ENCODE measurements around the gene RITA1. TPM values are rescaled to one million over a fixed set of nuclear protein-coding genes. Genes with fewer than 3 reads are reported as not detected.

Gene RITA1
- total and polyA plus RNA-seq, 2 donors (not counting 3 experiments of a cell fraction or from before 2014, with no cell fraction given), result 20.7 to 21.3 TPM

GRCh38 chr12:113216027-113216426 lies 30.5 kb downstream of the RITA1 start:
- BruUV-seq (replicated peaks), result no TSS peak
- no peak overlapping the region for H2AFZ ChIP-seq (ENCODE audit: low read depth, low read length)
- H3K4me2 ChIP-seq (ENCODE audit: insufficient read depth, low read length), result no peak overlapping the region
- H4K20me1 ChIP-seq (replicated peaks; ENCODE audit: control insufficient read depth, extremely low read depth, insufficient read depth, low read length), result no peaks in the 10 kb centered on the region
- dilution Hi-C loops (cut with MboI; ENCODE audit: extremely low pct_ligation_motif_present, low sequenced_read_pairs), result no loop called here
- DNase-seq (ENCODE audit: low read depth, low spot score) (no peak), FAIRE-seq (no peak)
- no peak overlapping the region for H3K9ac ChIP-seq (replicated peaks; ENCODE audit: extremely low read depth, insufficient read depth, low read length)
- no peaks in the 10 kb centered on the region for H3K9me1 ChIP-seq (replicated peaks; ENCODE audit: control insufficient read depth, extremely low read depth, insufficient read depth, low read length)
- H3K27me3 ChIP-seq (ENCODE audit: control insufficient read depth in 2 of 2, insufficient read depth in 2 of 2, low read length in 2 of 2), result no peaks in the 10 kb centered on the region
- TF ChIP-seq GATA2 (IDR thresholded peaks at IDR 0.05; ENCODE audit: insufficient read depth, insufficient read length, low read depth, low read length) (no peak), JUN (IDR thresholded peaks at IDR 0.05; ENCODE audit: borderline replicate concordance, insufficient read depth, insufficient read length, low read depth) (no peak), FOS (IDR thresholded peaks at IDR 0.05; ENCODE audit: borderline replicate concordance, insufficient read depth, low read length) (no peak), CTCF (IDR thresholded peaks at IDR 0.05; ENCODE audit: extremely low read depth in 1 of 2, insufficient read depth in 1 of 2, low read depth in 1 of 2, low read length in 2 of 2) (no peak), MYC (IDR thresholded peaks at IDR 0.05; ENCODE audit: low read depth, low read length) (no peak), POLR2A (IDR thresholded peaks at IDR 0.05; ENCODE audit: low read depth, low read length) (no peak), EZH2 (IDR thresholded peaks at IDR 0.05; ENCODE audit: borderline replicate concordance, low read depth, low read length, severe bottlenecking) (no peak), MAX (IDR thresholded peaks at IDR 0.05; ENCODE audit: insufficient read depth, insufficient read length) (no peak), POLR2AphosphoS5 (IDR thresholded peaks at IDR 0.05; ENCODE audit: insufficient read depth, low read depth, low read length) (no peak)
- H3K36me3 ChIP-seq (ENCODE audit: control insufficient read depth in 2 of 2, extremely low read depth in 1 of 2, insufficient read depth in 2 of 2, low read length in 2 of 2), result no peaks in the 10 kb centered on the region
- no peaks in the 10 kb centered on the region for H3K9me3 ChIP-seq (replicated peaks; ENCODE audit: control insufficient read depth, insufficient read depth, low read length)
- CTCF ChIA-PET, result no interaction called here
- H3K4me3 ChIP-seq (replicated peaks in 1 of 3; ENCODE audit: insufficient read depth in 1 of 3, low read depth in 1 of 3, low read length in 3 of 3), result no peak overlapping the region
- POLR2A ChIA-PET, result no interaction called here
- peaks cover 8% of the 10 kb centered on the region for H3K4me1 ChIP-seq (ENCODE audit: control insufficient read depth, extremely low read depth, insufficient read depth, low read length)
- intact Hi-C loops (cut with micrococcal nuclease), result no loop called here
- no peak overlapping the region for H3K27ac ChIP-seq (ENCODE audit: insufficient read depth, low read depth, low read length)
- no peaks in the 10 kb centered on the region for H3K79me2 ChIP-seq (ENCODE audit: control insufficient read depth, insufficient read depth, low read length)
